GM12875 (cell line): Measurements from ENCODE around the gene BMP7.

Experiments
- H3K4me3 ChIP-seq: one replicate; pipeline ENCODE4 v1.5.1; 2011; ENCODE audit warnings: low read depth, low read length, control low read depth
- CTCF ChIP-seq: IDR thresholded peaks from 2 replicates; pipeline ENCODE4 v1.5.1; 2011; ENCODE audit warnings: low read depth, mild to moderate bottlenecking, control low read depth, inconsistent platforms, low read length, moderate library complexity, borderline replicate concordance; ENCODE audit not compliant: insufficient read depth

The BMP7 gene

GRCh38 chr20:57210054-57210910, 56.2 kb downstream of the BMP7 start:
- no peak for TF ChIP-seq CTCF
- H3K4me3 ChIP-seq: no peak overlapping the region

GRCh38 chr20:57209413-57209812, 57.0 kb downstream of the BMP7 start:
- H3K4me3 ChIP-seq: no peak overlapping the region
- no peak for TF ChIP-seq CTCF

GRCh38 chr20:57208198-57208597, 58.2 kb downstream of the BMP7 start:
- no peak for TF ChIP-seq CTCF
- H3K4me3 ChIP-seq: no peak overlapping the region

- no peak overlapping the region for H3K4me3 ChIP-seq
- no peak for TF ChIP-seq CTCF
Observed at GRCh38 chr20:57207251-57207650, 59.2 kb downstream of the BMP7 start.

- no peak overlapping the region for H3K4me3 ChIP-seq
Observed at GRCh38 chr20:57205606-57206219, 60.7 kb downstream of the BMP7 start.

GRCh38 chr20:57203986-57204385, 62.5 kb downstream of the BMP7 start:
- H3K4me3 ChIP-seq: no peak overlapping the region
- no peak for TF ChIP-seq CTCF

More at GRCh38 chr20:57205606-57206219, 60.7 kb downstream of the BMP7 start:
- TF ChIP-seq CTCF: no peak

- no peak for TF ChIP-seq CTCF
- H3K4me3 ChIP-seq: no peak overlapping the region
Observed at GRCh38 chr20:57203204-57203603, 63.2 kb downstream of the BMP7 start.
